PC-9 (cell line): ENCODE data around the gene ATP2B3. TPM values are rescaled to one million over a fixed set of nuclear protein-coding genes. Genes with fewer than 3 reads are reported as not detected.

Experiments
- BruUV-seq: library from RNA; stranded (reverse); fragments of 400-500 nt; replicated peaks from 2 replicates; lab custom pipeline; 2021; lab: Mats Ljungman, UMichigan
- CTCF ChIA-PET: fragments of 300-600 bp; sonication (Branson Sonifier 250); formaldehyde crosslinking; loops from one replicate; lab custom pipeline; 2022; ENCODE audit warnings: antibody characterized with exemption; lab: Charles Lee
- POLR2A ChIA-PET: fragments of 300-600 bp; sonication (Branson Sonifier 250); formaldehyde crosslinking; loops from one replicate; lab custom pipeline; 2022; ENCODE audit warnings: antibody characterized with exemption; ENCODE audit not compliant: unreplicated experiment; lab: Charles Lee
- DNase-seq, 2 experiments: peaks; one replicate each; pipeline versions ENCODE4 v3.0.0 to v3.0.0-alpha.2; 2015 to 2022; ENCODE audit warnings: mixed read lengths in 1 of 2
- H2AFZ ChIP-seq: fragments of 200-600 bp; sonication (generic); 2 replicates; pipeline ENCODE4 v1.8.1; 2017; ENCODE audit warnings: antibody characterized with exemption
- H3F3A ChIP-seq: fragments of 200-600 bp; sonication (generic); 2 replicates; pipeline ENCODE4 v1.8.1; 2017; ENCODE audit warnings: antibody characterized with exemption, mild to moderate bottlenecking, low read depth; ENCODE audit not compliant: insufficient read depth
- H3K27ac ChIP-seq: fragments of 200-600 bp; sonication (generic); 2 replicates; pipeline ENCODE4 v1.6.1; 2016; ENCODE audit warnings: mixed run types
- H3K27me3 ChIP-seq: fragments of 200-600 bp; sonication (generic); 2 replicates; pipeline ENCODE4 v1.6.1; 2016; ENCODE audit warnings: low read depth, mixed run types; ENCODE audit not compliant: insufficient read depth
- H3K36me3 ChIP-seq: fragments of 200-600 bp; sonication (generic); 2 replicates; pipeline ENCODE4 v1.6.1; 2016; ENCODE audit warnings: low read depth, mixed run types
- H3K4me1 ChIP-seq: fragments of 200-600 bp; sonication (generic); replicated peaks from 2 replicates; pipeline ENCODE4 v1.6.1; 2016; ENCODE audit warnings: mixed run types; ENCODE audit not compliant: insufficient read depth
- H3K4me2 ChIP-seq: fragments of 200-600 bp; sonication (generic); 2 replicates; pipeline ENCODE4 v1.6.1; 2017; ENCODE audit warnings: mixed run types
- H3K4me3 ChIP-seq: fragments of 200-600 bp; sonication (generic); 2 replicates; pipeline ENCODE4 v1.6.1; 2016; ENCODE audit warnings: mixed run types
- H3K79me2 ChIP-seq: fragments of 200-600 bp; sonication (generic); 2 replicates; pipeline ENCODE4 v1.6.1; 2017; ENCODE audit warnings: low read depth, mixed run types
- H3K9me2 ChIP-seq: fragments of 200-600 bp; sonication (generic); 2 replicates; pipeline ENCODE4 v1.8.1; 2017; ENCODE audit warnings: mild to moderate bottlenecking; ENCODE audit not compliant: insufficient read depth
- H3K9me3 ChIP-seq: fragments of 200-600 bp; sonication (generic); 2 replicates; pipeline ENCODE4 v1.8.1; 2016; ENCODE audit warnings: low read depth; ENCODE audit not compliant: insufficient read depth
- H4K20me1 ChIP-seq: fragments of 200-600 bp; sonication (generic); 2 replicates; pipeline ENCODE4 v1.8.1; 2017; ENCODE audit not compliant: insufficient read depth
- EZH2 ChIP-seq: fragments of 200-600 bp; sonication (generic); IDR thresholded peaks from 2 replicates; pipeline ENCODE4 v1.8.0; 2017; ENCODE audit warnings: antibody characterized with exemption, low read depth
- intact Hi-C: fragments of 100-400 bp; cut with micrococcal nuclease; formaldehyde crosslinking; loops from one replicate; pipeline ENCODE4 v1.10.0; 2022; ENCODE audit not compliant: unreplicated experiment
- total RNA-seq: library from RNA; stranded (reverse); gene quantifications from 2 replicates; pipeline ENCODE4 v1.2.3, GENCODE V29; 2021
- TF ChIP-seq, protein P1 (sequence below): fragments of 200-600 bp; sonication (generic); conservative IDR thresholded peaks from 2 replicates; pipeline ENCODE4 v1.6.1; 2017; ENCODE audit warnings: mixed run types, antibody characterized with exemption, mild to moderate bottlenecking, moderate library complexity

The ATP2B3 gene
- total RNA-seq, 1 experiment from 2014 or later = not detected

GRCh38 chrX:153493085-153493484 is 24.4 kb upstream of the ATP2B3 start:
- no peaks in the 10 kb centered on the region for H3K4me1 ChIP-seq

DNA sequence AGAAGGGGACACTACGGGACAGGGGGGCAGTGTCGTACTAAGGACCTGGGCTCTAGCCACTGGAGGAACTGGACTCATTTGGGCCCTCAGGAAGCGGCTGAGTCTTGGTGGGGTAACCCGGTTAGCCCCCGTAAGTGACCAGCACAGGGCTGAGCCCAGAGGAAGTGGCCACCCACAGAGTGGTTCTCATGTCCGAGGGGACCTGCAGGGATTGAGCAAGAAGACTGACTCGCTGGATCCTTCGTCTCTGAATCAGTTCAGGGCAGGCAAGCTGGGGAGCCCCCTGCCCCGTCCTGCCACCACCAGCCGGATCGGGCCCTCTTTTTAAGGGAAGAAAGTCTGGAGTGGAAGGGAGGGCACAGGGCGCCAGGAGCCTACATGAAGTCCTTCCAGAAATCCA is 23.4 kb upstream of the ATP2B3 start:
- intact Hi-C loops = no loop called here
- ChIA-PET CTCF (no interaction called here), POLR2A (no interaction called here)
- H3K4me1 ChIP-seq = no peaks in the 10 kb centered on the region
- BruUV-seq = no TSS peak
- no peaks in the 10 kb centered on the region for H3K79me2 ChIP-seq
- no peak overlapping the region for H3K27ac ChIP-seq
- no peaks in the 10 kb centered on the region for H3K9me3 ChIP-seq
- no peak overlapping the region for H3K4me2 ChIP-seq
- no peaks in the 10 kb centered on the region for H3K9me2 ChIP-seq
- DNase-seq = no peak
- no peaks in the 10 kb centered on the region for H3K36me3 ChIP-seq
- no peak overlapping the region for H2AFZ ChIP-seq
- no peak overlapping the region for H3K4me3 ChIP-seq
- no peaks in the 10 kb centered on the region for H4K20me1 ChIP-seq
- H3F3A ChIP-seq = no peaks in the 10 kb centered on the region
- peaks cover 15% of the 10 kb centered on the region for H3K27me3 ChIP-seq
- TF ChIP-seq, protein P1, sequence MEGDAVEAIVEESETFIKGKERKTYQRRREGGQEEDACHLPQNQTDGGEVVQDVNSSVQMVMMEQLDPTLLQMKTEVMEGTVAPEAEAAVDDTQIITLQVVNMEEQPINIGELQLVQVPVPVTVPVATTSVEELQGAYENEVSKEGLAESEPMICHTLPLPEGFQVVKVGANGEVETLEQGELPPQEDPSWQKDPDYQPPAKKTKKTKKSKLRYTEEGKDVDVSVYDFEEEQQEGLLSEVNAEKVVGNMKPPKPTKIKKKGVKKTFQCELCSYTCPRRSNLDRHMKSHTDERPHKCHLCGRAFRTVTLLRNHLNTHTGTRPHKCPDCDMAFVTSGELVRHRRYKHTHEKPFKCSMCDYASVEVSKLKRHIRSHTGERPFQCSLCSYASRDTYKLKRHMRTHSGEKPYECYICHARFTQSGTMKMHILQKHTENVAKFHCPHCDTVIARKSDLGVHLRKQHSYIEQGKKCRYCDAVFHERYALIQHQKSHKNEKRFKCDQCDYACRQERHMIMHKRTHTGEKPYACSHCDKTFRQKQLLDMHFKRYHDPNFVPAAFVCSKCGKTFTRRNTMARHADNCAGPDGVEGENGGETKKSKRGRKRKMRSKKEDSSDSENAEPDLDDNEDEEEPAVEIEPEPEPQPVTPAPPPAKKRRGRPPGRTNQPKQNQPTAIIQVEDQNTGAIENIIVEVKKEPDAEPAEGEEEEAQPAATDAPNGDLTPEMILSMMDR = no peak
- no peak for TF ChIP-seq EZH2

More at GRCh38 chrX:153493085-153493484, 24.4 kb upstream of the ATP2B3 start:
- Histone ChIP-seq H3K36me3 (no peaks in the 10 kb centered on the region), H3K4me2 (no peak overlapping the region), H4K20me1 (no peaks in the 10 kb centered on the region), H2AFZ (no peak overlapping the region), H3F3A (no peaks in the 10 kb centered on the region), H3K9me2 (no peaks in the 10 kb centered on the region), H3K79me2 (no peaks in the 10 kb centered on the region), H3K4me3 (no peak overlapping the region), H3K27me3 (peaks cover 13% of the 10 kb centered on the region), H3K9me3 (no peaks in the 10 kb centered on the region), H3K27ac (no peak overlapping the region)
- no peak for DNase-seq
- CTCF ChIA-PET = no interaction called here
- POLR2A ChIA-PET = no interaction called here
- intact Hi-C loops = no loop called here
- BruUV-seq = no TSS peak
- TF ChIP-seq, protein P1 = no peak
- no peak for TF ChIP-seq EZH2

GRCh38 chrX:153494541-153495361 is 22.7 kb upstream of the ATP2B3 start, which contains the start of gene BGN:
Gene BGN, plus strand, starts transcription at chrX:153494980. Its CDS starts 9,652 bp downstream, at chrX:153504632.
- no peaks in the 10 kb centered on the region for H3K79me2 ChIP-seq
- TF ChIP-seq, protein P1 = no peak
- TF ChIP-seq EZH2 = no peak
- H3K9me2 ChIP-seq = no peaks in the 10 kb centered on the region
- no peaks in the 10 kb centered on the region for H4K20me1 ChIP-seq
- no TSS peak for BruUV-seq
- peaks cover 17% of the 10 kb centered on the region for H3K27me3 ChIP-seq
- POLR2A ChIA-PET = no interaction called here
- DNase-seq = peak in 1 of 2 experiments; percentile 12
- intact Hi-C loops = no loop called here
- H3K36me3 ChIP-seq = no peaks in the 10 kb centered on the region
- no peak within 1 kb of the TSS for H3K4me2 ChIP-seq
- H3K27ac ChIP-seq = no peak within 1 kb of the TSS
- H3K9me3 ChIP-seq = no peaks in the 10 kb centered on the region
- H3K4me3 ChIP-seq = no peak within 1 kb of the TSS
- CTCF ChIA-PET = no interaction called here
- no peak within 1 kb of the TSS for H2AFZ ChIP-seq
- H3F3A ChIP-seq = no peaks in the 10 kb centered on the region
- no peaks in the 10 kb centered on the region for H3K4me1 ChIP-seq
